Hepatocyte (in vitro differentiated cells): ENCODE results near the gene ASB3. TPM values are rescaled to one million over a fixed set of nuclear protein-coding genes. Genes with fewer than 3 reads are reported as not detected.
A peak's percentile ranks its signal among the peaks of the same experiment; 100 is the strongest.

ENCODE experiments used
- DNase-seq: peaks from one replicate; pipeline ENCODE4 v3.0.0-alpha.2; 2016; ENCODE audit warnings: low spot score
- H2AFZ ChIP-seq: fragments of 200-600 bp; sonication (generic); 2 replicates; pipeline ENCODE4 v1.6.0; 2016; ENCODE audit warnings: antibody characterized with exemption, mild to moderate bottlenecking
- H3K27ac ChIP-seq: fragments of 200-600 bp; sonication (generic); 2 replicates; pipeline ENCODE4 v1.5.1; 2016; ENCODE audit warnings: mild to moderate bottlenecking
- H3K27me3 ChIP-seq: fragments of 200-600 bp; sonication (generic); 2 replicates; pipeline ENCODE4 v1.6.1; 2016
- H3K36me3 ChIP-seq: fragments of 200-600 bp; sonication (generic); replicated peaks from 2 replicates; pipeline ENCODE4 v1.5.1; 2016; ENCODE audit warnings: low read depth; ENCODE audit not compliant: insufficient read depth
- H3K4me1 ChIP-seq: fragments of 200-600 bp; sonication (generic); 2 replicates; pipeline ENCODE4 v1.5.1; 2016; ENCODE audit warnings: mild to moderate bottlenecking, moderate library complexity; ENCODE audit not compliant: insufficient read depth
- H3K4me2 ChIP-seq: fragments of 200-600 bp; sonication (generic); 2 replicates; pipeline ENCODE4 v1.6.0; 2016
- H3K4me3 ChIP-seq: fragments of 200-600 bp; sonication (generic); 2 replicates; pipeline ENCODE4 v1.5.1; 2016; ENCODE audit warnings: mild to moderate bottlenecking
- H3K79me2 ChIP-seq: fragments of 200-600 bp; sonication (generic); 2 replicates; pipeline ENCODE4 v1.6.0; 2017; ENCODE audit warnings: mild to moderate bottlenecking
- H3K9me2 ChIP-seq: fragments of 200-600 bp; sonication (generic); replicated peaks from 2 replicates; pipeline ENCODE4 v1.6.0; 2017; ENCODE audit warnings: mild to moderate bottlenecking; ENCODE audit not compliant: insufficient read depth
- H3K9me3 ChIP-seq: fragments of 200-600 bp; sonication (generic); 2 replicates; pipeline ENCODE4 v1.5.1; 2016; ENCODE audit warnings: low read depth, mild to moderate bottlenecking
- H4K20me1 ChIP-seq: fragments of 200-600 bp; sonication (generic); 2 replicates; pipeline ENCODE4 v1.6.0; 2016; ENCODE audit warnings: mild to moderate bottlenecking; ENCODE audit not compliant: insufficient read depth, poor library complexity, severe bottlenecking
- CTCF ChIP-seq: fragments of 200-600 bp; sonication (generic); IDR thresholded peaks from 2 replicates; pipeline ENCODE4 v1.5.1; 2016; ENCODE audit warnings: antibody characterized with exemption, mild to moderate bottlenecking; ENCODE audit not compliant: poor library complexity
- EZH2 ChIP-seq: fragments of 200-600 bp; sonication (generic); IDR thresholded peaks from 2 replicates; pipeline ENCODE4 v1.6.1; 2016; ENCODE audit warnings: antibody characterized with exemption, mild to moderate bottlenecking, borderline replicate concordance
- EZH2phosphoT487 ChIP-seq: fragments of 200-600 bp; sonication (generic); IDR thresholded peaks from one replicate; pipeline ENCODE4 v1.6.1; 2018; ENCODE audit warnings: antibody characterized with exemption, mild to moderate bottlenecking, low read depth, moderate library complexity; ENCODE audit not compliant: unreplicated experiment, severe bottlenecking
- WGBS: methylation state at CpG from one replicate; pipeline ENCODE4 v1.1.6; 2016; ENCODE audit warnings: low lambda C conversion rate; ENCODE audit errors: missing lambda C conversion rate; 5-methylcytosine and 5-hydroxymethylcytosine counted together
- polyA plus RNA-seq: library from polyadenylated mRNA; unstranded; fragments of >200 nt; fragmentation: Nextera tagmentation; extraction: Ambion mirVana; gene quantifications from 2 replicates; pipeline ENCODE4 v1.2.1, GENCODE V29; 2016
- total RNA-seq: library from RNA; depleted of rRNA; stranded (reverse); fragments of >200 nt; gene quantifications from 2 replicates; pipeline ENCODE4 v1.2.3, GENCODE V29; 2014

Gene ASB3
- total and polyA plus RNA-seq, 2 experiments from 2014 or later, result 12.2 to 14.8 TPM

DNA sequence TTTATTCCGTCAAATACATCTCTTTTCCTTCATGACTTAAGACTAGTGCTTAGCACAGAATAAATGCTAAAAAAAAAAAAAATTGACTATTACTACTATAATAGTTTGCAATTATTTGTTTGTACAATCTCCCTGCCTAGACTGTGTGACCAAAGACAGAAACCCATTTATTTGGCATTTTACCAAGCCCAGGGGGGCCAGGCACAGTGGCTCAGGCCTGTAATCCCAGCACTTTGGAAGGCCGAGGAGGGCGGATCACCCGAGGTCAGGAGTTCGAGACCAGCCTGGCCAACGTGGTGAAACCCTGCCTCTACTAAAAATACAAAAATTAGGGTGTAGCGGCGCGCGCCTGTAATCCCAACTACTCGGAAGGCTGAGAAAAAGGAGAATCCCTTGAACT lies 1.4 kb downstream of the ASB3 start:
- Histone ChIP-seq H3K9me2 (no peaks in the 10 kb centered on the region), H3K4me1 (peaks cover 16% of the 10 kb centered on the region), H4K20me1 (no peaks in the 10 kb centered on the region), H3K27ac (no peak overlapping the region), H3K27me3 (no peaks in the 10 kb centered on the region), H3K9me3 (no peaks in the 10 kb centered on the region), H3K79me2 (peaks cover 92% of the 10 kb centered on the region), H3K4me3 (no peak overlapping the region), H3K36me3 (no peaks in the 10 kb centered on the region), H3K4me2 (peak overlapping the region; percentile 89), H2AFZ (no peak overlapping the region)
- TF ChIP-seq EZH2, result no peak
- no peak for TF ChIP-seq CTCF
- TF ChIP-seq EZH2phosphoT487, result no peak
- DNase-seq, result no peak
- WGBS, result 76% methylated on average over 11 of the region's 11 CpGs

GRCh38 chr2:53784436-53784835 lies 2.3 kb downstream of the ASB3 start:
- TF ChIP-seq EZH2 (no peak), EZH2phosphoT487 (no peak), CTCF (no peak)
- Histone ChIP-seq H3K9me3 (no peaks in the 10 kb centered on the region), H3K27ac (no peak overlapping the region), H2AFZ (no peak overlapping the region), H3K9me2 (no peaks in the 10 kb centered on the region), H3K36me3 (no peaks in the 10 kb centered on the region), H3K4me1 (peaks cover 16% of the 10 kb centered on the region), H3K4me2 (peak overlapping the region; percentile 89), H3K4me3 (no peak overlapping the region), H3K79me2 (peaks cover 92% of the 10 kb centered on the region), H3K27me3 (no peaks in the 10 kb centered on the region), H4K20me1 (peaks cover 3% of the 10 kb centered on the region)
- no peak for DNase-seq

DNA sequence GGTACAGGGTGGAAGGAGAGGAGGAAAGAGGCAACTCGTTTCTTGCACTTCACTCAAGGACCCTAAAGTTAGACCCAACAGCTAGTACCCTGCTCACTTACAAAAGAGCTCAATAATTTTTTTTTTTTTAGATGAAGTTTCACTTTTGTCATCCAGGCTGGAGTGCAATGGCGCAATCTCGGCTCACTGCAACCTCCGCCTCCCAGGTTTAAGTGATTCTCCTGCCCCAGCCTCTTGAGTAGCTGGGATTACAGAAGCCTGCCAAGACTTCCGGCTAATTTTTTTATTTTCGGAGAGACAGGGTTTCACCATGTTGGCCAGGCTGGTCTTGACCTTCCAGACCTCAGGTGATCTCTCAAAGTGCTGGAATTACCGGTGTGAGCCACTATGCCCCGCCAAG lies 4.1 kb downstream of the ASB3 start:
- TF ChIP-seq EZH2, result no peak
- no peak for TF ChIP-seq CTCF
- Histone ChIP-seq H3K9me3 (no peaks in the 10 kb centered on the region), H2AFZ (no peak overlapping the region), H3K9me2 (no peaks in the 10 kb centered on the region), H4K20me1 (peaks cover 3% of the 10 kb centered on the region), H3K36me3 (no peaks in the 10 kb centered on the region), H3K27me3 (no peaks in the 10 kb centered on the region), H3K79me2 (peaks cover 91% of the 10 kb centered on the region), H3K4me2 (no peak overlapping the region), H3K27ac (no peak overlapping the region), H3K4me1 (peaks cover 16% of the 10 kb centered on the region), H3K4me3 (no peak overlapping the region)
- DNase-seq, result no peak
- WGBS, result 90% methylated on average over 8 of the region's 8 CpGs

DNA sequence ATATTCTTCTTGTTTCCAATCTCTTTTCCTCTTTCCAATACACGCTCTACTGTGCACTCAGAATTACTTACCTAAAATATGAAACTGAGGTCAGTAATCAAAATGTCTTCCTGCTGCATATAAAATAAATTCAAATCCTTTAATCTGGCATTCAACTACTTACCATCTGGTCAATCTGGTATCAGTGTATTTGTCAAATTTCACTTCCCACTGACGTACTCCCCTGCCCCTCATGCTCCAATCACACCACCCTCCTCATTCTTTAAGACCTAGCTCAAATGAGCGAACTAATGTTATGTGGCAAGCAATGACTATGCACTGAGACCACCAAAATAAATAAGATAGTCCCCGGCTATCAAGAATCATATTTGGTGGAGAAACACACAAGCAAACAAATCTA lies 6.7 kb downstream of the ASB3 start:
- TF ChIP-seq EZH2phosphoT487 (no peak), EZH2 (no peak), CTCF (no peak)
- Histone ChIP-seq H3K79me2 (peaks cover 90% of the 10 kb centered on the region), H3K4me3 (no peak overlapping the region), H3K9me3 (no peaks in the 10 kb centered on the region), H3K4me1 (peaks cover 10% of the 10 kb centered on the region), H2AFZ (no peak overlapping the region), H3K27me3 (no peaks in the 10 kb centered on the region), H3K36me3 (no peaks in the 10 kb centered on the region), H3K9me2 (no peaks in the 10 kb centered on the region), H3K27ac (no peak overlapping the region), H4K20me1 (peaks cover 3% of the 10 kb centered on the region), H3K4me2 (no peak overlapping the region)
- DNase-seq, result no peak
- 99% methylated on average over 4 of the region's 4 CpGs for WGBS
